ENCODE results near the gene COBL. TPM values are rescaled to one million over a fixed set of nuclear protein-coding genes. Genes with fewer than 3 reads are reported as not detected.

The COBL gene
- total RNA-seq = not detected
- not detected for polyA plus RNA-seq

- peaks cover 0 to 7% (median 0%) of the 10 kb centered on the region in 5 donors for H3K9me3 Mint-ChIP-seq
- H3K27ac Mint-ChIP-seq = no peak within 1 kb of the TSS
- H3K36me3 Mint-ChIP-seq = no peaks in the 10 kb centered on the region
- no peak within 1 kb of the TSS for H3K4me3 ChIP-seq (ENCODE audit: low read length)
- peaks cover 0 to 10% (median 3%) of the 10 kb centered on the region in 3 donors for H3K4me1 Mint-ChIP-seq
- H3K36me3 ChIP-seq (ENCODE audit: insufficient read depth, low read length) = no peaks in the 10 kb centered on the region
- ChIA-PET CTCF (no interaction called here), POLR2A (no interaction called here)
- H3K4me3 Mint-ChIP-seq = peak within 1 kb of the TSS in 4 of 7 donors; percentile 11 to 51 (median 30)
- peaks cover 42 to 43% of the 10 kb centered on the region in 2 donors for H3K27me3 Mint-ChIP-seq
- no peaks in the 10 kb centered on the region for H3K9me3 ChIP-seq (ENCODE audit: low read length)
- H3K27me3 ChIP-seq (ENCODE audit: insufficient read depth, low read length, poor library complexity, severe bottlenecking) = no peaks in the 10 kb centered on the region
- DNase-seq = no peak
- H3K27ac ChIP-seq (ENCODE audit: low read depth, low read length) = no peak within 1 kb of the TSS
- no peaks in the 10 kb centered on the region for H3K4me1 ChIP-seq (ENCODE audit: insufficient read depth, low read length)
Measured at GRCh38 chr7:51316666-51317581, at the start of gene COBL. COBL (minus strand) TSS chr7:51316809; CDS start chr7:51316633, 176 bp downstream.

GRCh38 chr7:51366172-51366728, 49.6 kb upstream of the COBL start:
- H3K9me3 Mint-ChIP-seq = peaks cover 0 to 2% (median 0%) of the 10 kb centered on the region in 5 donors
- Histone ChIP-seq H3K27ac (ENCODE audit: low read depth, low read length) (no peak overlapping the region), H3K4me1 (ENCODE audit: insufficient read depth, low read length) (no peaks in the 10 kb centered on the region), H3K9me3 (ENCODE audit: low read length) (no peaks in the 10 kb centered on the region), H3K36me3 (ENCODE audit: insufficient read depth, low read length) (no peaks in the 10 kb centered on the region), H3K4me3 (ENCODE audit: low read length) (no peak overlapping the region), H3K27me3 (ENCODE audit: insufficient read depth, low read length, poor library complexity, severe bottlenecking) (no peaks in the 10 kb centered on the region)
- no peak overlapping the region for H3K27ac Mint-ChIP-seq
- H3K36me3 Mint-ChIP-seq = no peaks in the 10 kb centered on the region
- ChIA-PET POLR2A (no interaction called here), CTCF (interaction anchor here (1.0 kb wide), 1 partner anchor 11 kb away, joined by 4 read pairs; no protein-coding TSS in a partner anchor)
- H3K4me3 Mint-ChIP-seq = no peak overlapping the region
- no peaks in the 10 kb centered on the region for H3K4me1 Mint-ChIP-seq
- peaks cover 0 to 2% of the 10 kb centered on the region in 2 donors for H3K27me3 Mint-ChIP-seq
- no peak for DNase-seq

DNA sequence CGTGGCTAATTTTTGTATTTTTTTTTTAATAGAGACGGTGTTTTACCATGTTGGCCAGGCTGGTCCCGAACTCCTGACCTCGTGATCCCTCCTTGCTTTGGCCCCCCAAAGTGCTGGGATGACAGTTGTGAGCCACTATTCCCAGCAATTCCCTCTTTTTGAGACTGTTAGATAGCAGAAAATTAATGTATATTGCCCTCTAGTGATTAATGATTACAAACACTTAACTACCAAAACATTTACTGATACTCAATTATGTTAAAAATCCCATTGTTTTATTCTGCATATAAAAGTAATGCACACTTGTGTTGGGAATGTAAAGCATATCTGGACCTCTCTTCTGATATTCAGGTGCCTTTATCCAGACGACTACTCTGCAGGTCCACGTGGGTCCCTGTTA, 41.2 kb upstream of the COBL start:
- H3K36me3 ChIP-seq (ENCODE audit: insufficient read depth, low read length) = no peaks in the 10 kb centered on the region
- no peak for DNase-seq
- H3K4me1 Mint-ChIP-seq = no peaks in the 10 kb centered on the region
- H3K27me3 Mint-ChIP-seq = peaks cover 0 to 6% of the 10 kb centered on the region in 2 donors
- ChIA-PET CTCF (no interaction called here), POLR2A (no interaction called here)
- no peaks in the 10 kb centered on the region for H3K27me3 ChIP-seq (ENCODE audit: insufficient read depth, low read length, poor library complexity, severe bottlenecking)
- no peaks in the 10 kb centered on the region for H3K36me3 Mint-ChIP-seq
- no peak overlapping the region for H3K4me3 ChIP-seq (ENCODE audit: low read length)
- no peaks in the 10 kb centered on the region for H3K4me1 ChIP-seq (ENCODE audit: insufficient read depth, low read length)
- no peak overlapping the region for H3K27ac ChIP-seq (ENCODE audit: low read depth, low read length)
- H3K4me3 Mint-ChIP-seq = no peak overlapping the region
- H3K9me3 ChIP-seq (ENCODE audit: low read length) = no peaks in the 10 kb centered on the region
- no peak overlapping the region for H3K27ac Mint-ChIP-seq
- H3K9me3 Mint-ChIP-seq = peaks cover 0 to 6% (median 0%) of the 10 kb centered on the region in 5 donors

GRCh38 chr7:51356849-51357516, 40.4 kb upstream of the COBL start:
- H3K4me1 Mint-ChIP-seq = no peaks in the 10 kb centered on the region
- ChIA-PET POLR2A (no interaction called here), CTCF (no interaction called here)
- peaks cover 0 to 5% (median 0%) of the 10 kb centered on the region in 5 donors for H3K9me3 Mint-ChIP-seq
- H3K27ac ChIP-seq (ENCODE audit: low read depth, low read length) = no peak overlapping the region
- H3K36me3 ChIP-seq (ENCODE audit: insufficient read depth, low read length) = no peaks in the 10 kb centered on the region
- no peak overlapping the region for H3K4me3 ChIP-seq (ENCODE audit: low read length)
- H3K36me3 Mint-ChIP-seq = no peaks in the 10 kb centered on the region
- no peak overlapping the region for H3K27ac Mint-ChIP-seq
- H3K9me3 ChIP-seq (ENCODE audit: low read length) = no peaks in the 10 kb centered on the region
- no peaks in the 10 kb centered on the region for H3K27me3 ChIP-seq (ENCODE audit: insufficient read depth, low read length, poor library complexity, severe bottlenecking)
- no peak overlapping the region for H3K4me3 Mint-ChIP-seq
- DNase-seq = no peak
- peaks cover 0 to 4% of the 10 kb centered on the region in 2 donors for H3K27me3 Mint-ChIP-seq
- no peaks in the 10 kb centered on the region for H3K4me1 ChIP-seq (ENCODE audit: insufficient read depth, low read length)

DNA sequence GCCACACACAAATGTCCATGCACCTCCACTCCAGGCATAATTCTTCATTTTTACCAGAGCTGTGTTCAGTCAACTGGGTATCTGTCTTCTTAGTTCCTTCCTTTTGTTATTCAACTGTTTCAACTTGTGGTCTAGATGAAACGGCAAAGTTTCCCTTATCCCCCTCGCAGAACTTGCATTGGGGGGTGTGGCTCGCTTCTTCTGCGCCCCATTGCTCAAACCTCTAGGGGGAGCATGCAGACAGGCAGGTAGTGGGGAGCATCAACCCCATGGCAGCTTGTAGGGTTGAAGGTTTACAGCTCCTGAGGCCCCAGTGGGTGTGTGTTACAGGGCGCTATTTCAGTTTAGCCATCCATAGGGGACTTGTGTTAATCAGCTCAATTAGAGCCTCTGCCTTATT, 38.3 kb upstream of the COBL start:
- Mint-ChIP-seq H3K36me3 (no peaks in the 10 kb centered on the region), H3K27me3 (peaks cover 0 to 7% of the 10 kb centered on the region in 2 donors), H3K4me1 (no peaks in the 10 kb centered on the region), H3K4me3 (no peak overlapping the region), H3K27ac (no peak overlapping the region), H3K9me3 (peaks cover 0 to 5% (median 0%) of the 10 kb centered on the region in 5 donors)
- H3K27ac ChIP-seq (ENCODE audit: low read depth, low read length) = no peak overlapping the region
- no peak overlapping the region for H3K4me3 ChIP-seq (ENCODE audit: low read length)
- H3K9me3 ChIP-seq (ENCODE audit: low read length) = no peaks in the 10 kb centered on the region
- no peak for DNase-seq
- no peaks in the 10 kb centered on the region for H3K36me3 ChIP-seq (ENCODE audit: insufficient read depth, low read length)
- ChIA-PET POLR2A (no interaction called here), CTCF (no interaction called here)
- no peaks in the 10 kb centered on the region for H3K27me3 ChIP-seq (ENCODE audit: insufficient read depth, low read length, poor library complexity, severe bottlenecking)
- no peaks in the 10 kb centered on the region for H3K4me1 ChIP-seq (ENCODE audit: insufficient read depth, low read length)

- DNase-seq = no peak
- Histone ChIP-seq H3K9me3 (ENCODE audit: low read length) (no peaks in the 10 kb centered on the region), H3K4me3 (ENCODE audit: low read length) (no peak overlapping the region), H3K27ac (ENCODE audit: low read depth, low read length) (no peak overlapping the region), H3K27me3 (ENCODE audit: insufficient read depth, low read length, poor library complexity, severe bottlenecking) (no peaks in the 10 kb centered on the region), H3K4me1 (ENCODE audit: insufficient read depth, low read length) (no peaks in the 10 kb centered on the region), H3K36me3 (ENCODE audit: insufficient read depth, low read length) (no peaks in the 10 kb centered on the region)
- CTCF ChIA-PET = no interaction called here
- Mint-ChIP-seq H3K4me3 (no peak overlapping the region), H3K36me3 (no peaks in the 10 kb centered on the region), H3K27ac (no peak overlapping the region), H3K9me3 (peaks cover 0 to 5% (median 0%) of the 10 kb centered on the region in 5 donors), H3K27me3 (peaks cover 0 to 7% of the 10 kb centered on the region in 2 donors), H3K4me1 (no peaks in the 10 kb centered on the region)
- POLR2A ChIA-PET = no interaction called here
Measured at GRCh38 chr7:51354434-51354833, 37.8 kb upstream of the COBL start.

GRCh38 chr7:51352174-51353100, 35.8 kb upstream of the COBL start:
- H3K4me1 ChIP-seq (ENCODE audit: insufficient read depth, low read length) = no peaks in the 10 kb centered on the region
- H3K27ac ChIP-seq (ENCODE audit: low read depth, low read length) = no peak overlapping the region
- no peaks in the 10 kb centered on the region for H3K36me3 Mint-ChIP-seq
- no peaks in the 10 kb centered on the region for H3K36me3 ChIP-seq (ENCODE audit: insufficient read depth, low read length)
- ChIA-PET POLR2A (no interaction called here), CTCF (no interaction called here)
- no peaks in the 10 kb centered on the region for H3K27me3 ChIP-seq (ENCODE audit: insufficient read depth, low read length, poor library complexity, severe bottlenecking)
- H3K27ac Mint-ChIP-seq = no peak overlapping the region
- H3K4me3 ChIP-seq (ENCODE audit: low read length) = no peak overlapping the region
- peaks cover 0 to 6% of the 10 kb centered on the region in 2 donors for H3K27me3 Mint-ChIP-seq
- DNase-seq = no peak
- no peaks in the 10 kb centered on the region for H3K9me3 ChIP-seq (ENCODE audit: low read length)
- no peak overlapping the region for H3K4me3 Mint-ChIP-seq
- H3K4me1 Mint-ChIP-seq = no peaks in the 10 kb centered on the region
- H3K9me3 Mint-ChIP-seq = peaks cover 0 to 5% (median 0%) of the 10 kb centered on the region in 5 donors
